GM23338 (cell line): ENCODE measurements around the gene ZNF211. TPM values are rescaled to one million over a fixed set of nuclear protein-coding genes. Genes with fewer than 3 reads are reported as not detected.

ENCODE experiments used
- ATAC-seq: fragments of 200-7000 bp; cut with Tn5 transposase; 3 replicates; pipeline ENCODE4 v1.9.1; 2020
- DNase-seq: peaks from one replicate; pipeline ENCODE4 v3.0.0-alpha.2; 2015; ENCODE audit warnings: low spot score
- H2AFZ ChIP-seq: fragments of 200-600 bp; sonication (generic); 2 replicates; pipeline ENCODE4 v1.8.0; 2016; ENCODE audit warnings: antibody characterized with exemption, mild to moderate bottlenecking, moderate library complexity
- H3F3A ChIP-seq: fragments of 200-600 bp; sonication (generic); replicated peaks from 2 replicates; pipeline ENCODE4 v1.8.0; 2017; ENCODE audit warnings: antibody characterized with exemption, mixed run types, low read depth
- H3K27ac ChIP-seq: fragments of 200-600 bp; sonication (generic); 2 replicates; pipeline ENCODE4 v1.6.1; 2016; ENCODE audit warnings: low read depth
- H3K27me3 ChIP-seq: fragments of 200-600 bp; sonication (generic); 2 replicates; pipeline ENCODE4 v1.8.0; 2016; ENCODE audit warnings: mild to moderate bottlenecking, mixed run types, moderate library complexity; ENCODE audit not compliant: insufficient read depth
- H3K36me3 ChIP-seq: fragments of 200-600 bp; sonication (generic); 2 replicates; pipeline ENCODE4 v1.8.0; 2016; ENCODE audit warnings: mild to moderate bottlenecking; ENCODE audit not compliant: insufficient read depth
- H3K4me1 ChIP-seq: fragments of 200-600 bp; sonication (generic); 2 replicates; pipeline ENCODE4 v1.8.0; 2016; ENCODE audit warnings: mild to moderate bottlenecking, moderate library complexity; ENCODE audit not compliant: insufficient read depth
- H3K4me2 ChIP-seq: fragments of 200-600 bp; sonication (generic); 2 replicates; pipeline ENCODE4 v1.7.1; 2017; ENCODE audit warnings: mixed run types
- H3K4me3 ChIP-seq: fragments of 200-600 bp; sonication (generic); 2 replicates; pipeline ENCODE4 v1.6.1; 2016; ENCODE audit warnings: mixed run types
- H3K79me2 ChIP-seq: fragments of 200-600 bp; sonication (generic); replicated peaks from 2 replicates; pipeline ENCODE4 v1.8.0; 2017; ENCODE audit warnings: mild to moderate bottlenecking; ENCODE audit not compliant: insufficient read depth
- H3K9me2 ChIP-seq: fragments of 200-600 bp; sonication (generic); 2 replicates; pipeline ENCODE4 v1.8.0; 2017; ENCODE audit not compliant: insufficient read depth
- H4K20me1 ChIP-seq: fragments of 200-600 bp; sonication (generic); replicated peaks from 2 replicates; pipeline ENCODE4 v1.8.0; 2017; ENCODE audit warnings: mild to moderate bottlenecking; ENCODE audit not compliant: insufficient read depth
- H3K27ac Mint-ChIP-seq: 2 replicates; pipeline ENCODE4 v1.8.0; 2020; ENCODE audit warnings: inconsistent platforms, mild to moderate bottlenecking, moderate library complexity, mixed read lengths
- H3K27me3 Mint-ChIP-seq: 3 replicates; pipeline ENCODE4 v1.8.0; 2022; ENCODE audit warnings: low read depth, mild to moderate bottlenecking, moderate library complexity, mixed read lengths, inconsistent platforms; ENCODE audit not compliant: insufficient read depth, poor library complexity
- H3K36me3 Mint-ChIP-seq: 3 replicates; pipeline ENCODE4 v1.8.0; 2021; ENCODE audit warnings: low read depth, mild to moderate bottlenecking, inconsistent platforms, moderate library complexity, mixed read lengths
- H3K4me1 Mint-ChIP-seq: 3 replicates; pipeline ENCODE4 v1.8.0; 2020; ENCODE audit warnings: mild to moderate bottlenecking, inconsistent platforms, mixed read lengths
- H3K4me3 Mint-ChIP-seq: 3 replicates; pipeline ENCODE4 v1.8.0; 2021; ENCODE audit warnings: moderate library complexity, mild to moderate bottlenecking, inconsistent platforms, mixed read lengths
- H3K9me3 Mint-ChIP-seq: 3 replicates; pipeline ENCODE4 v1.8.0; 2020; ENCODE audit warnings: moderate library complexity, mild to moderate bottlenecking, inconsistent platforms, mixed read lengths
- ETS1 ChIP-seq: IDR thresholded peaks from 2 replicates; pipeline ENCODE4 v1.6.1; 2016; ENCODE audit warnings: antibody characterized with exemption
- EZH2 ChIP-seq: fragments of 200-600 bp; sonication (generic); IDR thresholded peaks from one replicate; pipeline ENCODE4 v1.8.0; 2017; ENCODE audit warnings: antibody characterized with exemption, mild to moderate bottlenecking, low read depth; ENCODE audit not compliant: unreplicated experiment
- EZH2phosphoT487 ChIP-seq: fragments of 200-600 bp; sonication (generic); IDR thresholded peaks from one replicate; pipeline ENCODE4 v1.8.1; 2018; ENCODE audit warnings: antibody characterized with exemption; ENCODE audit not compliant: unreplicated experiment
- NANOG ChIP-seq: IDR thresholded peaks from 2 replicates; pipeline ENCODE4 v1.6.1; 2016; ENCODE audit warnings: antibody characterized with exemption, borderline replicate concordance
- POLR2AphosphoS5 ChIP-seq: IDR thresholded peaks from 2 replicates; pipeline ENCODE4 v1.6.1; 2016; ENCODE audit warnings: antibody characterized with exemption, low read depth
- REST ChIP-seq: IDR thresholded peaks from one replicate; pipeline ENCODE4 v1.6.1; 2018; ENCODE audit warnings: antibody characterized with exemption; ENCODE audit not compliant: unreplicated experiment
- STAT1 ChIP-seq: IDR thresholded peaks from one replicate; pipeline ENCODE4 v1.6.1; 2016; ENCODE audit warnings: antibody characterized with exemption; ENCODE audit not compliant: unreplicated experiment
- ZNF114 ChIP-seq: fragments of 250-450 bp; sonication (Bioruptor Pico); IDR thresholded peaks from 2 replicates; pipeline ENCODE4 v1.5.0; 2020; ENCODE audit warnings: mild to moderate bottlenecking, moderate library complexity
- ZNF331 ChIP-seq: fragments of 250-450 bp; sonication (Bioruptor Pico); IDR thresholded peaks from 2 replicates; pipeline ENCODE4 v1.5.0; 2020; ENCODE audit warnings: low read depth, mild to moderate bottlenecking, moderate library complexity
- polyA plus RNA-seq: library from polyadenylated mRNA; unstranded; fragments of >200 nt; fragmentation: Nextera tagmentation; extraction: Ambion mirVana; gene quantifications from 2 replicates; pipeline ENCODE4 v1.2.1, GENCODE V29; 2016
- total RNA-seq: library from RNA; depleted of rRNA; stranded (reverse); fragments of >200 nt; shearing (Covaris generic); gene quantifications from 2 replicates; pipeline ENCODE4 v1.2.3, GENCODE V29; 2014

ZNF211 gene
- total and polyA plus RNA-seq, 2 experiments from 2014 or later = 9.7 to 13.8 TPM

GRCh38 chr19:57665261-57665806 lies 32.4 kb downstream of the ZNF211 start:
- H3F3A ChIP-seq = peaks cover 12% of the 10 kb centered on the region; the same call in 1 of the 2 replicates
- H3K4me1 ChIP-seq = peaks cover 16% of the 10 kb centered on the region; the same call in 1 of the 2 replicates
- H3K4me3 ChIP-seq = peak overlapping the region; percentile 85
- ATAC-seq = peak; percentile 4; the same call in 1 of the 3 replicates
- H3K9me2 ChIP-seq = no peaks in the 10 kb centered on the region
- peaks cover 13% of the 10 kb centered on the region; the same call in 2 of the 3 replicates for H3K4me1 Mint-ChIP-seq
- H3K4me2 ChIP-seq = peak overlapping the region; percentile 94
- TF ChIP-seq STAT1 (no peak), ETS1 (no peak), ZNF114 (CRISPR knock-in tag) (no peak)
- no peaks in the 10 kb centered on the region for H3K36me3 Mint-ChIP-seq
- H3K79me2 ChIP-seq = no peaks in the 10 kb centered on the region
- no peak overlapping the region for H3K27ac Mint-ChIP-seq
- H3K27ac ChIP-seq = no peak overlapping the region
- peak; percentile 18 for DNase-seq
- H3K4me3 Mint-ChIP-seq = peak overlapping the region; percentile 80
- no peaks in the 10 kb centered on the region for H3K36me3 ChIP-seq
- no peaks in the 10 kb centered on the region for H4K20me1 ChIP-seq
- peaks cover 29% of the 10 kb centered on the region for H3K27me3 ChIP-seq
- H3K9me3 Mint-ChIP-seq = no peaks in the 10 kb centered on the region
- H2AFZ ChIP-seq = peak overlapping the region; percentile 100
- H3K27me3 Mint-ChIP-seq = peaks cover 11% of the 10 kb centered on the region

GRCh38 chr19:57667228-57667627 lies 34.3 kb downstream of the ZNF211 start:
- H3K36me3 ChIP-seq = no peaks in the 10 kb centered on the region
- peaks cover 16% of the 10 kb centered on the region; the same call in 1 of the 2 replicates for H3K4me1 ChIP-seq
- H3K4me3 ChIP-seq = no peak overlapping the region
- ATAC-seq = peak; percentile 15
- no peak overlapping the region for H2AFZ ChIP-seq
- peaks cover 12% of the 10 kb centered on the region; the same call in 1 of the 2 replicates for H3F3A ChIP-seq
- no peaks in the 10 kb centered on the region for H3K9me2 ChIP-seq
- Mint-ChIP-seq H3K4me1 (peaks cover 13% of the 10 kb centered on the region; the same call in 2 of the 3 replicates), H3K36me3 (no peaks in the 10 kb centered on the region), H3K9me3 (no peaks in the 10 kb centered on the region), H3K4me3 (no peak overlapping the region), H3K27me3 (peaks cover 14% of the 10 kb centered on the region), H3K27ac (no peak overlapping the region)
- H3K79me2 ChIP-seq = no peaks in the 10 kb centered on the region
- peak; percentile 49 for DNase-seq
- no peaks in the 10 kb centered on the region for H4K20me1 ChIP-seq
- no peak for TF ChIP-seq EZH2
- no peak for TF ChIP-seq EZH2phosphoT487
- TF ChIP-seq NANOG = no peak
- TF ChIP-seq ZNF331 (CRISPR knock-in tag) = no peak
- TF ChIP-seq REST = peak; percentile 76
- TF ChIP-seq POLR2AphosphoS5 = no peak
- TF ChIP-seq ETS1 = no peak
- TF ChIP-seq ZNF114 (CRISPR knock-in tag) = no peak
- H3K27ac ChIP-seq = no peak overlapping the region
- peaks cover 20% of the 10 kb centered on the region for H3K27me3 ChIP-seq
- H3K4me2 ChIP-seq = no peak overlapping the region
